Adrenal gland (tissue), 12 donors: ENCODE data around the gene SYK. TPM values are rescaled to one million over a fixed set of nuclear protein-coding genes. Genes with fewer than 3 reads are reported as not detected.
A peak's percentile ranks its signal among the peaks of the same experiment; 100 is the strongest.

Experiments used
- DNase-seq, 7 donors: peaks; one replicate each; pipeline ENCODE4 v3.0.0-alpha.2; 2019 to 2020
- H3K27ac ChIP-seq, 5 donors: fragments of 200-600 bp; sonication (generic) in 4 of 5; 1 replicate in 3 of 5; 2 replicates in 2 of 5; pipeline versions ENCODE4 v1.5.1 to v1.8.0; 2016 to 2020; ENCODE audit warnings: mild to moderate bottlenecking in 1 of 5
- H3K27me3 ChIP-seq: fragments of 200-600 bp; 2 replicates; pipeline ENCODE4 v1.8.0; 2021
- H3K36me3 ChIP-seq, 2 donors: fragments of 200-600 bp; replicated peaks in 1 of 2; 1 replicate in 1 of 2; 2 replicates in 1 of 2; pipeline versions ENCODE4 v1.5.1 to v1.8.0; 2018 to 2022
- H3K4me1 ChIP-seq, 2 donors: fragments of 200-600 bp; replicated peaks in 1 of 2; 1 replicate in 1 of 2; 2 replicates in 1 of 2; pipeline versions ENCODE4 v1.5.1 to v1.8.0; 2018 to 2021
- H3K4me3 ChIP-seq, 4 donors: fragments of 200-600 bp; sonication (generic) in 3 of 4; one replicate each; pipeline ENCODE4 v1.5.1; 2016 to 2018
- H3K9me3 ChIP-seq, 3 donors: fragments of 200-600 bp; sonication (generic) in 1 of 3; replicated peaks in 1 of 3; 1 replicate in 2 of 3; 2 replicates in 1 of 3; pipeline versions ENCODE4 v1.5.1 to v1.8.0; 2016 to 2021
- POLR2A ChIP-seq, 2 donors: fragments of 450-650 bp; IDR thresholded peaks; one replicate each; pipeline ENCODE4 v1.6.1; 2017; ENCODE audit warnings: antibody characterized with exemption in 2 of 2, mild to moderate bottlenecking in 2 of 2, moderate library complexity in 1 of 2
- WGBS, 4 donors: extraction: QIAGEN DNeasy Blood & Tissue Kit in 2 of 4; methylation state at CpG; one replicate each; pipeline versions ENCODE4 v1.1.5 to v1.1.7; 2013 to 2017; 5-methylcytosine and 5-hydroxymethylcytosine counted together
- intact Hi-C, 2 donors: fragments of 100-400 bp; cut with DNase I; formaldehyde crosslinking; loops; one replicate each; pipeline versions ENCODE4 v1.14.1 to v1.15.0; 2022 to 2023
- polyA plus RNA-seq, 3 donors: library from polyadenylated mRNA; stranded (reverse); fragments of 200-250 nt in 2 of 3; fragments of 350-450 nt in 1 of 3; fragmentation: Illumina TruSeq in 1 of 3; extraction: RNeasy Lipid Tissue Mini Kit (QIAGEN cat#74804) in 1 of 3; gene quantifications; one replicate each; pipeline ENCODE4 v1.2.3, GENCODE V29; 2013 to 2014
- total RNA-seq, 9 donors: library from RNA; depleted of rRNA in 4 of 9; stranded (reverse); fragments of >200 nt in 4 of 9; fragments of 120-200 nt in 1 of 9; fragmentation: NEBNext Ultra II Directional in 1 of 9; extraction: Animal tissue kit (Norgen Biotek cat#: 25700) in 1 of 9; gene quantifications; one replicate each; pipeline versions ENCODE4 v1.1.0 to v1.2.4, GENCODE V29; 2013 to 2023
- TF ChIP-seq, protein P1 (sequence below), 6 experiments: fragments of 450-650 bp in 4 of 6; fragments of 200-600 bp in 2 of 6; sonication (generic) in 1 of 6; IDR thresholded peaks; 1 replicate in 5 of 6; 2 replicates in 1 of 6; pipeline versions ENCODE4 v1.5.1 to v1.8.0; 2016 to 2021; ENCODE audit warnings: antibody characterized with exemption in 6 of 6, mild to moderate bottlenecking in 2 of 6, moderate library complexity in 1 of 6
- donor health status: healthy with polysubstance abuse.
- donor health status: Bipolar disorder and iron deficiency.
- donor health status: DM: yes; HTN: yes; CAD: no.
- donor health status: DM: no; HTN: no; CAD: no.
- donor health status: DM: no; HTN: no; CAD: no.
- donor health status: DM: yes; HTN: yes; CAD: no.

The SYK gene
- total and polyA plus RNA-seq, 12 donors, result 2.0 to 21.5 (median 14.1) TPM

DNA sequence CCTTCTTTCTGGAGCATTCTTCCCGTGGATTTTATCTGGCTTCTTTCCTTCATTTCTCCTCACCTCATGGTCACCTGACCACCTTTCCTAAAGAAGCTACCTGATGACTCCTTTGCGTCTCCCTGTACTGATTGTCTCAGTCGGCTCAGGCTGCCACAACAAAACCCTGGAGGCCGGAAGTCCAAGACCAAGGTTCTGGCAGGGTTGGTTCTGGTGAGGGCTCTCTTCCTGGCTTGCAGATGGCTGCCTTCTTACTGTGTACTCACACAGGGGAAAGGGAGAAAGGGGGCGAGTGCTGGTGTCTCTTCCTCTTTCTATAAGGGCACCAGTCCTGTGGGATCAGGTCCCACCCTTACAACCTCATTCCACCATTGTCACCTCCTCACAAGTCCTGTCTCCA lies 140.0 kb downstream of the SYK start:
- Histone ChIP-seq H3K4me1 (no peaks in the 10 kb centered on the region), H3K36me3 (no peaks in the 10 kb centered on the region), H3K9me3 (no peaks in the 10 kb centered on the region), H3K27me3 (no peaks in the 10 kb centered on the region), H3K27ac (no peak overlapping the region), H3K4me3 (no peak overlapping the region)
- TF ChIP-seq POLR2A (IDR thresholded peaks at IDR 0.05), result no peak
- intact Hi-C loops, result no loop called here
- 83 to 88% (median 86%) methylated on average over 5 of the region's 5 CpGs for WGBS, 4 donors
- no peak for DNase-seq

DNA sequence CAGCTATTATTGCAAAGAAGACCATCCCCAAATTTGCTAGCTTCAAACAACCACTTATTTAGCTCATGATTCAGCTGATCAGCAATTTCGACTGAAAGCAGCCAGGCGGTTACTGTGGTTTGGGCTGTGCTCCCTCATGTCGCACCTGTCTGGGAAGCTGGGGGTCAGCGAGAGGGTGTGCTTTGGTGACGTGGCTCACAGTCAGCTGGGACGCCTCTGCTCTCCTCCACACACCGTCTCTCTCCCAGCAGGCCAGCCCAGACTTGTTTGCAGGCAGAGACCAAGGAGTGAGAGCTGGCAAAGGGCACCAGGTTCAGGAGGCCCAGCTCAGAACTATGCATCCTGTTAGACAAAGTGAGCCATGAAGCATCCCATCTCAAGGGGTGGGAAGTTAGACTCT lies 140.9 kb downstream of the SYK start:
- H3K27ac ChIP-seq, result no peak overlapping the region
- no peaks in the 10 kb centered on the region for H3K36me3 ChIP-seq
- no peaks in the 10 kb centered on the region for H3K4me1 ChIP-seq
- no peak for DNase-seq
- no peaks in the 10 kb centered on the region for H3K27me3 ChIP-seq
- WGBS, 4 donors, result 78 to 86% (median 80%) methylated on average over 7 of the region's 7 CpGs
- no peaks in the 10 kb centered on the region for H3K9me3 ChIP-seq
- no peak overlapping the region for H3K4me3 ChIP-seq
- no peak for TF ChIP-seq POLR2A (IDR thresholded peaks at IDR 0.05)
- TF ChIP-seq, protein P1, sequence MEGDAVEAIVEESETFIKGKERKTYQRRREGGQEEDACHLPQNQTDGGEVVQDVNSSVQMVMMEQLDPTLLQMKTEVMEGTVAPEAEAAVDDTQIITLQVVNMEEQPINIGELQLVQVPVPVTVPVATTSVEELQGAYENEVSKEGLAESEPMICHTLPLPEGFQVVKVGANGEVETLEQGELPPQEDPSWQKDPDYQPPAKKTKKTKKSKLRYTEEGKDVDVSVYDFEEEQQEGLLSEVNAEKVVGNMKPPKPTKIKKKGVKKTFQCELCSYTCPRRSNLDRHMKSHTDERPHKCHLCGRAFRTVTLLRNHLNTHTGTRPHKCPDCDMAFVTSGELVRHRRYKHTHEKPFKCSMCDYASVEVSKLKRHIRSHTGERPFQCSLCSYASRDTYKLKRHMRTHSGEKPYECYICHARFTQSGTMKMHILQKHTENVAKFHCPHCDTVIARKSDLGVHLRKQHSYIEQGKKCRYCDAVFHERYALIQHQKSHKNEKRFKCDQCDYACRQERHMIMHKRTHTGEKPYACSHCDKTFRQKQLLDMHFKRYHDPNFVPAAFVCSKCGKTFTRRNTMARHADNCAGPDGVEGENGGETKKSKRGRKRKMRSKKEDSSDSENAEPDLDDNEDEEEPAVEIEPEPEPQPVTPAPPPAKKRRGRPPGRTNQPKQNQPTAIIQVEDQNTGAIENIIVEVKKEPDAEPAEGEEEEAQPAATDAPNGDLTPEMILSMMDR (IDR thresholded peaks at IDR 0.05), result no peak
- intact Hi-C loops, result no loop called here

DNA sequence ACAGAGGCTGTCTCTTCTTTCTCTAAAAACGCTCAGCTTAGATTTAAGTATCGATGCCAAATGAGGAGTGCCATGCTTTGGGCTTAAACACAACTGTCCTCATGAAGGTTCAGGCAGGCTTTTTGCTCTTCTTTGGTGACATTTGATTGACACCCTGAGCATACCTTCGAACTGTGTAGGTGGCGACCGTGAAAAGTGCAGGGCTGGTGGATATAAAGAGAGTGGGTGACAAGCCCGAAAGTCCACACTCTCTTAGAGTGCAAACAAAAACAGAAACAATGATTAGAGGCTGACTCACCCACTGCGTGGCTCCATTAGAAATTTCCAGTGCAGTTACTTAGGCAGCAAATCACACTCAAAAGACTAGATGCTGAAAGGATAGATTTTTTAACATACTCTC lies 141.7 kb downstream of the SYK start:
- no peaks in the 10 kb centered on the region for H3K36me3 ChIP-seq
- H3K9me3 ChIP-seq, result no peaks in the 10 kb centered on the region
- H3K27me3 ChIP-seq, result no peaks in the 10 kb centered on the region
- intact Hi-C loops, result no loop called here
- no peak overlapping the region for H3K27ac ChIP-seq
- no peak for TF ChIP-seq POLR2A (IDR thresholded peaks at IDR 0.05)
- TF ChIP-seq, protein P1 (IDR thresholded peaks at IDR 0.05), result no peak
- H3K4me3 ChIP-seq, result no peak overlapping the region
- WGBS, 4 donors, result 68 to 75% (median 72%) methylated on average over 7 of the region's 7 CpGs
- no peaks in the 10 kb centered on the region for H3K4me1 ChIP-seq
- peak in 1 of 7 donors; percentile 20 for DNase-seq

DNA sequence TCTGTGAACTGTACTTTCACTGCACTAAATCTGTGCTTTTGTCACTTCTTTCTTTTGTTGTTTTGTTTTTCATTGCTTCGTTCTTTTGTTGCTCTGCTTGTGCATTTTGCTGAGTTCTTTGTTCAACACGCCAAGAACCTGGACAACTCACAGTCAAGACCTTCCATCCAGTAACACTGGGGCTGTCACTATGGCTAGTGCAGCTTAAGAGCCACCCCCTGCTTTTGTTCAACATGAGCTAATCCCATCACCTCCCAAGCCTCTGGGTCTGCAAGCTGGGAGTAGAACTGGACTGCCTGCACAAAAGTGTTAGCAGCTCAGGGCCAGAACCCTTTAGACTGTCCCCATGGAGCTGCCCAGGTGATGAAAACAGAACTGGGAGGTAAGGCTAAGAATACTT lies 143.7 kb downstream of the SYK start:
- Histone ChIP-seq H3K27me3 (no peaks in the 10 kb centered on the region), H3K9me3 (no peaks in the 10 kb centered on the region), H3K4me1 (no peaks in the 10 kb centered on the region), H3K4me3 (no peak overlapping the region), H3K36me3 (no peaks in the 10 kb centered on the region), H3K27ac (no peak overlapping the region)
- TF ChIP-seq, protein P1 (IDR thresholded peaks at IDR 0.05), result no peak
- TF ChIP-seq POLR2A (IDR thresholded peaks at IDR 0.05), result no peak
- no peak for DNase-seq
- 81 to 90% (median 82%) methylated on average over 2 of the region's 2 CpGs for WGBS, 4 donors
- intact Hi-C loops, result no loop called here

GRCh38 chr9:90946982-90947381 lies 145.4 kb downstream of the SYK start:
- no peak overlapping the region for H3K27ac ChIP-seq
- no peak for TF ChIP-seq POLR2A (IDR thresholded peaks at IDR 0.05)
- TF ChIP-seq, protein P1 (IDR thresholded peaks at IDR 0.05), result no peak
- H3K9me3 ChIP-seq, result no peaks in the 10 kb centered on the region
- intact Hi-C loops, result no loop called here
- no peaks in the 10 kb centered on the region for H3K36me3 ChIP-seq
- no peaks in the 10 kb centered on the region for H3K4me1 ChIP-seq
- no peaks in the 10 kb centered on the region for H3K27me3 ChIP-seq
- H3K4me3 ChIP-seq, result no peak overlapping the region
- no peak for DNase-seq
- whole genome bisulfite sequencing, 4 donors, result 58 to 66% (median 62%) methylated on average over 2 of the region's 2 CpGs
